HFFc6 (cell line): ENCODE measurements around the gene FAM222A. TPM values are rescaled to one million over a fixed set of nuclear protein-coding genes. Genes with fewer than 3 reads are reported as not detected.

Experiments
- DNase-seq: peaks from one replicate; pipeline ENCODE4 v3.0.0-alpha.2; 2018
- H3K27ac Mint-ChIP-seq: 2 replicates; pipeline ENCODE4 v1.8.0; 2020; ENCODE audit warnings: mild to moderate bottlenecking, mixed read lengths
- H3K27me3 Mint-ChIP-seq: 2 replicates; pipeline ENCODE4 v1.8.0; 2021; ENCODE audit warnings: mild to moderate bottlenecking, moderate library complexity, mixed read lengths; ENCODE audit not compliant: insufficient read depth
- H3K36me3 Mint-ChIP-seq: 2 replicates; pipeline ENCODE4 v1.8.0; 2021; ENCODE audit warnings: low read depth, mixed read lengths
- H3K4me1 Mint-ChIP-seq: 2 replicates; pipeline ENCODE4 v1.8.0; 2020; ENCODE audit warnings: low read depth, mixed read lengths
- H3K4me3 Mint-ChIP-seq: 2 replicates; pipeline ENCODE4 v1.8.0; 2020; ENCODE audit warnings: mild to moderate bottlenecking, moderate library complexity, mixed read lengths
- H3K9me3 Mint-ChIP-seq: 2 replicates; pipeline ENCODE4 v1.8.0; 2020; ENCODE audit warnings: mild to moderate bottlenecking, mixed read lengths
- CTCF ChIP-seq: fragments of 200-600 bp; sonication (generic); IDR thresholded peaks from 2 replicates; pipeline ENCODE4 v1.5.0; 2021; ENCODE audit warnings: antibody characterized with exemption, mild to moderate bottlenecking
- total RNA-seq, 6 experiments: library from RNA; stranded (reverse); fragmentation: NEBNext Ultra II Directional; extraction: Animal tissue kit (Norgen Biotek cat#: 25700); gene quantifications; 2 replicates in 1 of 6; 3 replicates in 5 of 6; pipeline ENCODE4 v1.2.3, GENCODE V29; 2021

The FAM222A gene
- total RNA-seq, 6 experiments from 2014 or later: 0.46 to 0.65 (median 0.64) TPM

DNA sequence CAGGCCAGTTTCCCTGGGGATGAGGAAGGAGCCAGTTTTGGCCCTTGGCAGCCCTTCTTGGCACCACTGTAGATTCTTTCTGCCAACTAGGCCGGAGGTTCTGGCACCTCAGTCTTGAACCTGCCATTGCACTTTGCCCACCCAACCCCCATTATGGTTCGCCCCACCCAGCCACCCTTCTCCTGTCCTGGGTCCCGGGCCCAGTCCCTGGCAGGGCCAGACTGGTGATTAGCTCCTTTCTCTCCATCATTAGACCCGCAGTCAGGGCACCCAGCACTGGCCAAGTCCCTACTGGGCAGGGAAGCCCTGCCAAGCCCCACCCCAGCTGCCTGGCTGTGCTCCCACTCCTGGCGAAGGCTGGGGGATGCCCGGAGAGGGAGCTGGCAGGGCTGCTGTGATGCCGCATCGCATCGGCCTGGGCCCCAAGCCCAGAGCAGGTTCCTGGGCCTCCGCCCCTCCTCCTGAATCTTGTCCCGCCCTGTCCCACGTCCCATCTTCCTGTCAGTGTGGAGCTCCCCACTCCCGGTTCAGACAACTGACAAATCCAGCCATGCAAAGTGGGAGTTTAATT lies 9.8 kb downstream of the FAM222A start:
- H3K9me3 Mint-ChIP-seq: no peaks in the 10 kb centered on the region

GRCh38 chr12:109724321-109724892 lies 10.8 kb downstream of the FAM222A start:
- H3K4me1 Mint-ChIP-seq: no peaks in the 10 kb centered on the region
- H3K27me3 Mint-ChIP-seq: peaks cover 31% of the 10 kb centered on the region
- no peak for TF ChIP-seq CTCF
- H3K4me3 Mint-ChIP-seq: no peak overlapping the region
- no peak for DNase-seq
- H3K36me3 Mint-ChIP-seq: no peaks in the 10 kb centered on the region
- no peaks in the 10 kb centered on the region for H3K9me3 Mint-ChIP-seq
- H3K27ac Mint-ChIP-seq: no peak overlapping the region

More for the DNA sequence above, 9.8 kb downstream of the FAM222A start:
- no peak for TF ChIP-seq CTCF
- Mint-ChIP-seq H3K36me3 (no peaks in the 10 kb centered on the region), H3K27me3 (peaks cover 32% of the 10 kb centered on the region), H3K4me1 (no peaks in the 10 kb centered on the region), H3K4me3 (no peak overlapping the region), H3K27ac (no peak overlapping the region)
- no peak for DNase-seq

GRCh38 chr12:109725321-109726105 lies 11.9 kb downstream of the FAM222A start:
- no peak for TF ChIP-seq CTCF
- Mint-ChIP-seq H3K27me3 (peaks cover 30% of the 10 kb centered on the region), H3K27ac (no peak overlapping the region), H3K9me3 (no peaks in the 10 kb centered on the region), H3K4me1 (no peaks in the 10 kb centered on the region), H3K36me3 (no peaks in the 10 kb centered on the region), H3K4me3 (no peak overlapping the region)
- DNase-seq: no peak

DNA sequence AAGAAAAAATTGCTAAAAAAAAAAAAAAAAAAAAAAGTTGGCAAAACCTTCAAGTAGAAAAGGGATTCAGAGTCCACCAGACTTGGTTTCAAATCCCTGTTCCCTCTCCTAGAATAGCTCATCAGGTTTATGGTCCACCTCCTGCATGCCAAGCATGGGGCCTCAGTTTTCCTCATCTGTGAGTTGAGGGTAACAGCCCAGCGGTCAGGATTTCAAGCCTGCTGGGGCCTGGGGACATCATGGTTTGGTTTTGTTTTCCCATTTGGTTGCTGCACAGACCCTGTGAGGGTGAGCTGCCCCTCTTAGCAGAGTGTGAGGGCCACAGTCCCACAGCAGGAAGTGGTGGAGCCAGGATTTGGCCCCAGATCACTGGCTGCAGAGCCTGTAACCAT lies 12.5 kb downstream of the FAM222A start:
- peaks cover 36% of the 10 kb centered on the region for H3K27me3 Mint-ChIP-seq
- no peaks in the 10 kb centered on the region for H3K4me1 Mint-ChIP-seq
- no peaks in the 10 kb centered on the region for H3K36me3 Mint-ChIP-seq
- no peaks in the 10 kb centered on the region for H3K9me3 Mint-ChIP-seq
- no peak for DNase-seq
- H3K27ac Mint-ChIP-seq: no peak overlapping the region
- H3K4me3 Mint-ChIP-seq: no peak overlapping the region
- no peak for TF ChIP-seq CTCF

- DNase-seq: no peak
- Mint-ChIP-seq H3K4me1 (no peaks in the 10 kb centered on the region), H3K27ac (no peak overlapping the region), H3K9me3 (no peaks in the 10 kb centered on the region), H3K36me3 (no peaks in the 10 kb centered on the region), H3K4me3 (no peak overlapping the region), H3K27me3 (peaks cover 37% of the 10 kb centered on the region)
- no peak for TF ChIP-seq CTCF
These were observed 12.9 kb downstream of the FAM222A start for GRCh38 chr12:109726511-109727038.
